Measurements from ENCODE around the gene ZMIZ1.

The ZMIZ1 gene

DNA sequence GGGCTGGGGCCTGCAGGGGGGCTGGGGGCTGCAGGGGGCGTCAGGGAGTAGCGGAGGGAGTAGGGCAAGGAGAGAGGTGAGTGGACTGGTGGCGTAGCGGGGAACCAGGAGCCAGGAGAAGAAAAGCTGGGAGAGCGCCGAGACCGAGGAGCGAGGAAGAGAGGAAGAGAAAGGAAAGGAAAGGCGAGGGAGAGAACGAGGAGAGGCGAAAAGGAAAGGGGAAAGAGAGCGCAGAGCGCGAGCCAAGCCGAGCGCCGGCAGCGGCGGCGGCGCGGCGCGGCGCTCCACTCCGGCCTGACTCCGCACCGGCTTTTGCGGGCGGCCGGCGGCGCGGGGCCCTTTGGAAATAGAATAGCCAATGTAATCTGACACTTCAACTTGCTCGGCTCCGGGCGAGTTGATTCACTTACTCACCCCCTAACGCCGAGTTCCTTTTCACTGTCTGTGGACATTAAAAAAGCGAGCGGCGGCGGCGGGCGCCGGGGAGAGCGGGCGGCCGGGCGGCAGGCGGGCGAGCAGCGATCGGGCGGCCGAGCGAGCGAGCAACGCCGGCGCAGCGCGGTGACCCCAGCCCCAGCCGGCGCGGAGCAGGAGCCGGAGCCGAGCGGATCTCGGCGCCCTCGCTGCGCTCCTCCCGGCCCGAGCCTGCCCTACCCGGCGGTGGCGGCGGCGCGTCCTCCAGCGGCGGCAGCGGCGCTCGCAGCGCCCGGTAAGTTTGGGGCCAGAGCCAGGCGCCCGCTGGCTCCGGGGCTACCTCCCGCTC, at the start of gene ZMIZ1:
Gene ZMIZ1 (plus strand): TSS at position 405 of the 763 bp plus-strand sequence. CDS start 132,667 bp downstream, outside the sequence.
- H3K9ac ChIP-seq (ENCODE audit: insufficient read length, low read depth) = peak within 1 kb of the TSS; percentile 93
- peak within 1 kb of the TSS; percentile 92 for H3K4me3 ChIP-seq (ENCODE audit: insufficient read length, low read depth)
- no peaks in the 10 kb centered on the region for H3K9me3 ChIP-seq (ENCODE audit: insufficient read depth, low read length)
- H3K27me3 ChIP-seq (ENCODE audit: insufficient read depth, insufficient read length) = peaks cover 4% of the 10 kb centered on the region
- H3K36me3 ChIP-seq (ENCODE audit: insufficient read depth, insufficient read length, low read length) = peaks cover 3% of the 10 kb centered on the region
- H3K4me1 ChIP-seq (ENCODE audit: insufficient read depth, insufficient read length) = peaks cover 20% of the 10 kb centered on the region
- peak; percentile 73 for DNase-seq (ENCODE audit: low read depth, low spot score)
- no peak for TF ChIP-seq SUZ12 (IDR thresholded peaks at IDR 0.05; ENCODE audit: extremely low read depth, insufficient read depth, insufficient read length)
- no peak for TF ChIP-seq ZNF274 (IDR thresholded peaks at IDR 0.05; ENCODE audit: low read depth, low read length)
- TF ChIP-seq YY1 (IDR thresholded peaks at IDR 0.05; ENCODE audit: insufficient read depth, insufficient read length) = no peak

GRCh38 chr10:79019441-79020014, 49.2 kb upstream of the ZMIZ1 start:
- Histone ChIP-seq H3K36me3 (ENCODE audit: insufficient read depth, insufficient read length, low read length) (no peaks in the 10 kb centered on the region), H3K27me3 (ENCODE audit: insufficient read depth, insufficient read length) (peaks cover 12% of the 10 kb centered on the region), H3K9ac (ENCODE audit: insufficient read length, low read depth) (no peak overlapping the region), H3K4me3 (ENCODE audit: insufficient read length, low read depth) (no peak overlapping the region), H3K9me3 (ENCODE audit: insufficient read depth, low read length) (no peaks in the 10 kb centered on the region; the same call in 1 of the 2 replicates), H3K4me1 (ENCODE audit: insufficient read depth, insufficient read length) (peaks cover 3% of the 10 kb centered on the region)
- TF ChIP-seq ZNF274 (IDR thresholded peaks at IDR 0.05; ENCODE audit: low read depth, low read length) (no peak), YY1 (IDR thresholded peaks at IDR 0.05; ENCODE audit: insufficient read depth, insufficient read length) (no peak), SUZ12 (IDR thresholded peaks at IDR 0.05; ENCODE audit: extremely low read depth, insufficient read depth, insufficient read length) (no peak)
- DNase-seq (ENCODE audit: low read depth, low spot score) = no peak

- Histone ChIP-seq H3K4me3 (ENCODE audit: insufficient read length, low read depth) (no peak overlapping the region), H3K9ac (ENCODE audit: insufficient read length, low read depth) (no peak overlapping the region), H3K36me3 (ENCODE audit: insufficient read depth, insufficient read length, low read length) (no peaks in the 10 kb centered on the region), H3K27me3 (ENCODE audit: insufficient read depth, insufficient read length) (peaks cover 7% of the 10 kb centered on the region), H3K9me3 (ENCODE audit: insufficient read depth, low read length) (no peaks in the 10 kb centered on the region; the same call in 1 of the 2 replicates), H3K4me1 (ENCODE audit: insufficient read depth, insufficient read length) (peaks cover 8% of the 10 kb centered on the region)
- no peak for TF ChIP-seq YY1 (IDR thresholded peaks at IDR 0.05; ENCODE audit: insufficient read depth, insufficient read length)
- TF ChIP-seq SUZ12 (IDR thresholded peaks at IDR 0.05; ENCODE audit: extremely low read depth, insufficient read depth, insufficient read length) = no peak
- TF ChIP-seq ZNF274 (IDR thresholded peaks at IDR 0.05; ENCODE audit: low read depth, low read length) = no peak
- no peak for DNase-seq (ENCODE audit: low read depth, low spot score)
Measured at GRCh38 chr10:79020015-79020491, 48.7 kb upstream of the ZMIZ1 start.

- Histone ChIP-seq H3K36me3 (ENCODE audit: insufficient read depth, insufficient read length, low read length) (no peaks in the 10 kb centered on the region), H3K4me3 (ENCODE audit: insufficient read length, low read depth) (no peak overlapping the region), H3K9ac (ENCODE audit: insufficient read length, low read depth) (no peak overlapping the region), H3K27me3 (ENCODE audit: insufficient read depth, insufficient read length) (peaks cover 6% of the 10 kb centered on the region), H3K4me1 (ENCODE audit: insufficient read depth, insufficient read length) (peaks cover 11% of the 10 kb centered on the region), H3K9me3 (ENCODE audit: insufficient read depth, low read length) (no peaks in the 10 kb centered on the region; the same call in 1 of the 2 replicates)
- DNase-seq (ENCODE audit: low read depth, low spot score) = no peak
- TF ChIP-seq YY1 (IDR thresholded peaks at IDR 0.05; ENCODE audit: insufficient read depth, insufficient read length) (no peak), ZNF274 (IDR thresholded peaks at IDR 0.05; ENCODE audit: low read depth, low read length) (no peak), SUZ12 (IDR thresholded peaks at IDR 0.05; ENCODE audit: extremely low read depth, insufficient read depth, insufficient read length) (no peak)
Measured at GRCh38 chr10:79020605-79021004, 48.2 kb upstream of the ZMIZ1 start.

DNA sequence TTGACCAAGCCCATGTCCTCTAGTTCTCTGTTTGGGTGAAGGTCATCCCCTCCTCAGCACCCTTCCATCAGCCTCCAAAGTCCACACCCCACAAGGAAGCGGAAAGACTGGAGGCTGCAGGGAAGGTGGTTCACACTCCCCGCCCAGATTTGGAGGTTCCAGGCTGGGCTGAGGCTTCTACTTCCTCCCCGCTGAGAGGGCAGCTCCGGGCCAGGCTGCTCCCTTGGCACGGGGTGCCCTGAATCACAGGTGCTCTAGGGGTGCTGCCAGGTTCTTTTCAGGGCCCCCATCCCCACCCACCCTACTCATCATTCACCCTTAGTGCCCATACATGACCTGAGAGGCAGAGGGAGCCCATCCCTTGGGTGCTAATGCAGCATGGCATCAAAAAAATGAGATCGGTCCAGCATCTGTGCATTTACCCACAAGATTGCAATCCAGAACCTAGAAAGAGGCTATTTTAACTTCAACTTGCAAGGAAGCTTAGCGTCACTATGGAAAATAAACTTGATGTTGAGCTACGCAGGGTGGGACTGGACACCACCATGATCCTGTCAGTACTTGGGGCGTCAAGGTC, 47.3 kb upstream of the ZMIZ1 start:
- H3K27me3 ChIP-seq (ENCODE audit: insufficient read depth, insufficient read length) = peaks cover 4% of the 10 kb centered on the region
- no peaks in the 10 kb centered on the region; the same call in 1 of the 2 replicates for H3K9me3 ChIP-seq (ENCODE audit: insufficient read depth, low read length)
- peaks cover 11% of the 10 kb centered on the region for H3K4me1 ChIP-seq (ENCODE audit: insufficient read depth, insufficient read length)
- no peak for TF ChIP-seq ZNF274 (IDR thresholded peaks at IDR 0.05; ENCODE audit: low read depth, low read length)
- TF ChIP-seq SUZ12 (IDR thresholded peaks at IDR 0.05; ENCODE audit: extremely low read depth, insufficient read depth, insufficient read length) = no peak
- TF ChIP-seq YY1 (IDR thresholded peaks at IDR 0.05; ENCODE audit: insufficient read depth, insufficient read length) = no peak
- no peak overlapping the region for H3K4me3 ChIP-seq (ENCODE audit: insufficient read length, low read depth)
- no peak overlapping the region for H3K9ac ChIP-seq (ENCODE audit: insufficient read length, low read depth)
- DNase-seq (ENCODE audit: low read depth, low spot score) = no peak
- H3K36me3 ChIP-seq (ENCODE audit: insufficient read depth, insufficient read length, low read length) = no peaks in the 10 kb centered on the region

- Histone ChIP-seq H3K9ac (ENCODE audit: insufficient read length, low read depth) (no peak overlapping the region), H3K9me3 (ENCODE audit: insufficient read depth, low read length) (no peaks in the 10 kb centered on the region; the same call in 1 of the 2 replicates), H3K27me3 (ENCODE audit: insufficient read depth, insufficient read length) (no peaks in the 10 kb centered on the region), H3K36me3 (ENCODE audit: insufficient read depth, insufficient read length, low read length) (no peaks in the 10 kb centered on the region), H3K4me3 (ENCODE audit: insufficient read length, low read depth) (no peak overlapping the region), H3K4me1 (ENCODE audit: insufficient read depth, insufficient read length) (peaks cover 11% of the 10 kb centered on the region)
- TF ChIP-seq ZNF274 (IDR thresholded peaks at IDR 0.05; ENCODE audit: low read depth, low read length) = no peak
- TF ChIP-seq YY1 (IDR thresholded peaks at IDR 0.05; ENCODE audit: insufficient read depth, insufficient read length) = no peak
- TF ChIP-seq SUZ12 (IDR thresholded peaks at IDR 0.05; ENCODE audit: extremely low read depth, insufficient read depth, insufficient read length) = no peak
- no peak for DNase-seq (ENCODE audit: low read depth, low spot score)
Measured at GRCh38 chr10:79021948-79022499, 46.7 kb upstream of the ZMIZ1 start.

All from NT2/D1 (cell line).